Ovary (tissue), 3 donors: ENCODE results near the gene DNASE2.

ENCODE experiments used
- CTCF ChIP-seq, 3 donors: fragments of 450-650 bp in 2 of 3; fragments of 200-600 bp in 1 of 3; IDR thresholded peaks; one replicate each; pipeline versions ENCODE4 v1.5.1 to v1.8.0; 2016 to 2022; ENCODE audit warnings: antibody characterized with exemption in 3 of 3, mild to moderate bottlenecking in 1 of 3
- EP300 ChIP-seq: sonication (generic); formaldehyde crosslinking; IDR thresholded peaks from one replicate; pipeline ENCODE4 v1.6.1; 2017; ENCODE audit warnings: antibody characterized with exemption
- POLR2A ChIP-seq: fragments of 450-650 bp; IDR thresholded peaks from one replicate; pipeline ENCODE4 v1.6.1; 2017; ENCODE audit warnings: antibody characterized with exemption, mild to moderate bottlenecking, moderate library complexity
- donor health status: DM: no; HTN: no; CAD: no.

DNA sequence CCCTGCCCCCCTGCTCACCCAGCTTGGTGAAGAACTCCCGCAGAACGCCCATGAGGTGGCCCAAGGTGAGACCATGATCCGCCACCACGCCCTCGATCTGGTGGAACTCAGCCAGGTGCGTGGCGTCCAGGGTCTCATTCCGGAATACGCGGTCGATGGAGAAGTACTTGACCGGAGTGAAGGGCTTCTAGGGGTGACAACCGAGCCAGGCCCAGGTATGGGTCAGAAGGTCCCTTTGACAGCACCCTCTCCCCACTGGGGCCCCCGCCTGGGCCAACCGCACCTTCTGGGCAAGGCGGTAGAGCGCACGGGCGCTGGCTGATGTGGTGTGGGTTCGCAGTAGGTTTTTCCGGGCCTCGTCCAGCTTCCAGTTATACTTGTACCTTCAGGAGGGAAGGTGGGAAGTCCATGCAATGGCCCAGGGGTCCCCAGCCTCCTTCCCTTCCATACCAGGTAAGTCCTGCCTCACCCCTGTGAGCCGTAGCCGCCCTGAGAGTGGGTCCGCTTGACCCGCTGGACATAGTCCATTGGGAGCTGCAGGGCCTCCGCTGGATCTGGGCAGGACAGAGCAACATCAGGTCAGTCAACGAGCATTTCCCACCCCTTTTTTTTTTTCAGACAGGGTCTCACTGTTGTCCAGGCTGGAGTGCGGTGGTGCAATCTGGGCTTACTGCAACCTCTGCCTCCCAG is 43.5 kb upstream of the DNASE2 start:
- TF ChIP-seq CTCF (IDR thresholded peaks at IDR 0.05), result no peak
- TF ChIP-seq POLR2A, result no peak
- no peak for TF ChIP-seq EP300
